ENCODE results near the gene TMEM238.
A peak's percentile ranks its signal among the peaks of the same experiment; 100 is the strongest.

The TMEM238 gene

DNA sequence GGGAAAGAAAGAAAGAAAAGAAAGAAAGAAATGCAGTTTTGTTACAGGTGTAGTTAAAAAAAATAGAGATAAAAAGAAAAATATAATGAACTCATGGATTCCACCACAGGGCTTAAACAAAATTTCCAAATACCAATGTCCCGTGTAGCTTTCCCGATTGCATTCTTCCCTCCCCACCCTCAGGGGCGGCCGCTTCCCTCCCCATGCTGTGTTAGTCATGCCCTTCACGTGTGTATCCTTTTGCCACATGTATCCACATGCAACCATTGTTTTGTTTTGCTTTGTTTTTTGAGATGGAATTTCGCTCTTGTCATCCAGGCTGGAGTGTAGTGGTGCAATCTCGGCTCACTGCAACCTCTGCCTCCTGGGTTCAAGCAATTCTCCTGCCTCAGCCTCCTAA is 48.0 kb downstream of the TMEM238 start:
- peak; percentile 25 for DNase-seq

GRCh38 chr19:55333870-55334269 is 50.2 kb downstream of the TMEM238 start:
- DNase-seq = no peak

- peak; percentile 26 for DNase-seq
These were observed 54.3 kb downstream of the TMEM238 start for GRCh38 chr19:55329791-55330190.

Data from fibroblast of skin of right quadriceps (primary cell).